ENCODE results near the gene METRN.
"Not testable (repeated sequence)": the region's sequence is repeated elsewhere in the genome, so short reads cannot be mapped to it uniquely, and the experiment has no call there.

Gene METRN

GRCh38 chr16:741986-742629 is 27.2 kb downstream of the METRN start:
- no peak for TF ChIP-seq CTCF (IDR thresholded peaks at IDR 0.05; ENCODE audit: low read depth, low read length, missing control alignments)
- no peak for DNase-seq (ENCODE audit: extremely low read depth, low read depth)
- H3K4me3 ChIP-seq (replicated peaks; ENCODE audit: low read depth, low read length), result no peak overlapping the region

- DNase-seq (ENCODE audit: extremely low read depth, low read depth); H3K4me3 ChIP-seq (replicated peaks; ENCODE audit: low read depth, low read length): not testable (repeated sequence)
Observed at GRCh38 chr16:742894-743293, 28.0 kb downstream of the METRN start.

- no peak overlapping the region for H3K4me3 ChIP-seq (replicated peaks; ENCODE audit: low read depth, low read length)
- no peak for TF ChIP-seq CTCF (IDR thresholded peaks at IDR 0.05; ENCODE audit: low read depth, low read length, missing control alignments)
Observed at GRCh38 chr16:743794-744500, 29.0 kb downstream of the METRN start.

GRCh38 chr16:745739-746138 is 30.8 kb downstream of the METRN start:
- no peak for DNase-seq (ENCODE audit: extremely low read depth, low read depth)
- peak; percentile 35 for TF ChIP-seq CTCF (IDR thresholded peaks at IDR 0.05; ENCODE audit: low read depth, low read length, missing control alignments)

More at GRCh38 chr16:743794-744500, 29.0 kb downstream of the METRN start:
- no peak for DNase-seq (ENCODE audit: extremely low read depth, low read depth)

GRCh38 chr16:746637-747036 is 31.7 kb downstream of the METRN start:
- DNase-seq (ENCODE audit: extremely low read depth, low read depth), result no peak
- no peak overlapping the region for H3K4me3 ChIP-seq (replicated peaks; ENCODE audit: low read depth, low read length)
- TF ChIP-seq CTCF (IDR thresholded peaks at IDR 0.05; ENCODE audit: low read depth, low read length, missing control alignments), result no peak

More at GRCh38 chr16:745739-746138, 30.8 kb downstream of the METRN start:
- H3K4me3 ChIP-seq (replicated peaks; ENCODE audit: low read depth, low read length), result no peak overlapping the region

GRCh38 chr16:747978-748746 is 33.2 kb downstream of the METRN start:
- H3K4me3 ChIP-seq (replicated peaks; ENCODE audit: low read depth, low read length), result no peak overlapping the region
- DNase-seq (ENCODE audit: extremely low read depth, low read depth), result no peak
- TF ChIP-seq CTCF (IDR thresholded peaks at IDR 0.05; ENCODE audit: low read depth, low read length, missing control alignments), result no peak

GRCh38 chr16:749010-749409 is 34.1 kb downstream of the METRN start:
- TF ChIP-seq CTCF (IDR thresholded peaks at IDR 0.05; ENCODE audit: low read depth, low read length, missing control alignments), result no peak
- no peak for DNase-seq (ENCODE audit: extremely low read depth, low read depth)
- no peak overlapping the region for H3K4me3 ChIP-seq (replicated peaks; ENCODE audit: low read depth, low read length)
